ENCODE results near the gene GPNMB. TPM values are rescaled to one million over a fixed set of nuclear protein-coding genes. Genes with fewer than 3 reads are reported as not detected.

GPNMB gene
- total and polyA plus RNA-seq, 2 of the 13 experiments (the other 11 are each of a cell fraction or from before 2014, with no cell fraction given) = 1.1 to 1.6 TPM

DNA sequence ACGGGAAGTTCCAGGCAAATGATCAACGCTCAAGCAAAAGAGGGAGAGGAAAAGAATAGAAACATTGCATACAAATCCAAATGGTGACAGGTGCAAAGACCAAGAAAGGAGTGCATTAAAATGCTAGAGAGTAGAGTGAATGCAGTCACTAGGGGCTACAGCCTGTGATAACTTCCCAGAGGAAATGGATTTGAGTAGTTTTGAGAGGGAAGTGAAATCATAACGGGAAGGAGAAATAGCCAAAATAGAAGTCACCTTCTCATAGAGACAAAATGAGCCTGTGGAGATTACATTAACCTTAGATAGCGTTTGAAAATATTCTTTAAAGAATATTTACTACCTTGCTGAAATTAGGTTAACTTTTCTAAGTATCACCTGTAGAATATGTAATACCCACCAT is 38.3 kb upstream of the GPNMB start:
- ATAC-seq = no peak
- in situ Hi-C loops (cut with HindIII; ENCODE audit: extremely low pct_ligation_motif_present, low pct_unique_long_range_greater_than_20kb) = no loop called here
- no peaks in the 10 kb centered on the region for H3K9me3 ChIP-seq (ENCODE audit: low read length)
- ChIA-PET CTCF (ENCODE audit: low intra/inter-chr PET ratio, low total read pairs) (no interaction called here), POLR2A (no interaction called here)
- no peak for FAIRE-seq
- no peaks in the 10 kb centered on the region for H4K20me1 ChIP-seq (ENCODE audit: insufficient read depth, low read length)
- H3K27ac ChIP-seq (ENCODE audit: extremely low read length, insufficient read depth, low read length) = no peak overlapping the region
- peaks cover 36% of the 10 kb centered on the region for H3K4me1 ChIP-seq (ENCODE audit: insufficient read depth, low read length)
- WGBS (ENCODE audit: low lambda C conversion rate) = 62% methylated on average over 4 of the region's 4 CpGs
- intact Hi-C loops (cut with micrococcal nuclease; ENCODE audit: unreplicated experiment) = no loop called here
- 0 out of 5 replicates have a peak, but pooled peaks cover 0 to 5% of the 10 kb centered on the region in 2 experiments for H3K27me3 ChIP-seq (ENCODE audit: control insufficient read depth in 1 of 2, insufficient read depth in 2 of 2, low read length in 2 of 2)
- TF ChIP-seq SMYD3 (CRISPR knock-in tag; IDR thresholded peaks at IDR 0.05) (no peak), ZNF275 (CRISPR knock-in tag; IDR thresholded peaks at IDR 0.05; ENCODE audit: borderline replicate concordance) (no peak), GATA4 (IDR thresholded peaks at IDR 0.05; ENCODE audit: borderline replicate concordance, low read depth) (no peak), AGO1 (IDR thresholded peaks at IDR 0.05; ENCODE audit: low read depth, low read length, poor library complexity, severe bottlenecking) (no peak), SNAI1 (CRISPR knock-in tag; IDR thresholded peaks at IDR 0.05; ENCODE audit: borderline replicate concordance) (no peak), TMF1 (CRISPR knock-in tag; IDR thresholded peaks at IDR 0.05; ENCODE audit: low read depth) (no peak), ZNF75D (CRISPR knock-in tag; IDR thresholded peaks at IDR 0.05; ENCODE audit: borderline replicate concordance) (no peak), DNMT1 (CRISPR knock-in tag; IDR thresholded peaks at IDR 0.05) (no peak), NFAT5 (CRISPR knock-in tag; IDR thresholded peaks at IDR 0.05) (no peak), TOPORS (CRISPR knock-in tag; IDR thresholded peaks at IDR 0.05) (no peak), MXI1 (IDR thresholded peaks at IDR 0.05; ENCODE audit: borderline replicate concordance, low read depth, low read length) (no peak), ZNF660 (CRISPR knock-in tag; IDR thresholded peaks at IDR 0.05; ENCODE audit: borderline replicate concordance, low read depth) (no peak), RFX3 (CRISPR knock-in tag; IDR thresholded peaks at IDR 0.05) (no peak), HMG20B (CRISPR knock-in tag; conservative IDR thresholded peaks at IDR 0.05) (no peak), ZNF564 (CRISPR knock-in tag; IDR thresholded peaks at IDR 0.05) (no peak), FOXP1 (IDR thresholded peaks at IDR 0.05) (no peak), FOXP1 (CRISPR knock-in tag; IDR thresholded peaks at IDR 0.05) (no peak), SMAD9 (CRISPR knock-in tag; IDR thresholded peaks at IDR 0.05) (no peak), PAWR (CRISPR knock-in tag; IDR thresholded peaks at IDR 0.05; ENCODE audit: borderline replicate concordance) (no peak)
- H3K9ac ChIP-seq (ENCODE audit: insufficient read depth, low read depth, low read length) = no peak overlapping the region
- H2AFZ ChIP-seq (ENCODE audit: low read length) = no peak overlapping the region
- no TSS peak for BruUV-seq (replicated peaks)
- no peak for DNase-seq (ENCODE audit: low spot score)
- no peak overlapping the region for H3K4me3 ChIP-seq (replicated peaks in 1 of 3; ENCODE audit: insufficient read depth in 1 of 3, low read depth in 2 of 3, low read length in 3 of 3)
- H3K36me3 ChIP-seq (replicated peaks in 1 of 2; ENCODE audit: control insufficient read depth in 1 of 2, insufficient read depth in 2 of 2, low read length in 2 of 2) = no peaks in the 10 kb centered on the region; a peak in 1 of 5 replicates
- no peaks in the 10 kb centered on the region for H3K79me2 ChIP-seq (ENCODE audit: insufficient read depth, low read length)
- H3K4me2 ChIP-seq (ENCODE audit: low read depth, low read length) = no peak overlapping the region

Data from HepG2 (cell line).